HepG2 (cell line): Measurements from ENCODE around the gene HKDC1.

Experiments used
- IRF2 ChIP-seq: IDR thresholded peaks from 2 replicates; pipeline ENCODE4 v1.6.1; 2018; ENCODE audit warnings: missing genetic modification reagents, missing compliant biosample characterization
- ZNF207 ChIP-seq: fragments of 450-650 bp; IDR thresholded peaks from 2 replicates; pipeline ENCODE4 v1.6.1; 2016; ENCODE audit warnings: antibody characterized with exemption, borderline replicate concordance

GRCh38 chr10:69242852-69243212 lies 22.7 kb downstream of the HKDC1 start:
- TF ChIP-seq ZNF207 (no peak), IRF2 (CRISPR knock-in tag) (no peak)
